Measurements from ENCODE around the gene GSK3B.

- TF ChIP-seq POLR2A (IDR thresholded peaks at IDR 0.05; ENCODE audit: low read length) (no peak), GATA1 (IDR thresholded peaks at IDR 0.05; ENCODE audit: low read depth, low read length) (no peak)
Observed at GRCh38 chr3:119974656-119975055, 119.6 kb downstream of the GSK3B start.

All from erythroblast (primary cell).